Thymus (tissue), 11 donors: Measurements from ENCODE around the gene RGS6. TPM values are rescaled to one million over a fixed set of nuclear protein-coding genes. Genes with fewer than 3 reads are reported as not detected.

ENCODE experiments used
- DNase-seq, 9 donors: peaks; one replicate each; pipeline ENCODE4 v3.0.0-alpha.2; 2013; ENCODE audit warnings: low spot score in 9 of 9, low read depth in 6 of 9, missing footprints in 1 of 9
- H3K27ac ChIP-seq, 2 donors: one replicate each; pipeline ENCODE4 v1.5.1; 2013; ENCODE audit warnings: control low read depth in 1 of 2, low read depth in 1 of 2, low read length in 1 of 2, mild to moderate bottlenecking in 1 of 2, moderate library complexity in 1 of 2
- H3K27me3 ChIP-seq, 2 donors: one replicate each; pipeline ENCODE4 v1.5.1; 2013; ENCODE audit warnings: low read length in 1 of 2; ENCODE audit not compliant: control insufficient read depth in 2 of 2, insufficient read depth in 1 of 2
- H3K36me3 ChIP-seq, 2 donors: one replicate each; pipeline ENCODE4 v1.5.1; 2013; ENCODE audit warnings: low read length in 1 of 2, mild to moderate bottlenecking in 1 of 2, moderate library complexity in 1 of 2; ENCODE audit not compliant: control insufficient read depth in 2 of 2, insufficient read depth in 2 of 2
- H3K4me1 ChIP-seq, 2 donors: one replicate each; pipeline ENCODE4 v1.5.1; 2013; ENCODE audit warnings: low read length in 2 of 2; ENCODE audit not compliant: control insufficient read depth in 2 of 2, insufficient read depth in 2 of 2
- H3K4me3 ChIP-seq, 2 donors: one replicate each; pipeline ENCODE4 v1.5.1; 2013; ENCODE audit warnings: low read length in 2 of 2, control low read depth in 1 of 2, mild to moderate bottlenecking in 1 of 2
- H3K9me3 ChIP-seq, 2 donors: one replicate each; pipeline ENCODE4 v1.5.1; 2013; ENCODE audit warnings: low read length in 1 of 2, mild to moderate bottlenecking in 1 of 2; ENCODE audit not compliant: control insufficient read depth in 2 of 2, insufficient read depth in 1 of 2
- WGBS: extraction: QIAGEN DNeasy Blood & Tissue Kit; methylation state at CpG from one replicate; pipeline ENCODE4 v1.1.7; 2013; 5-methylcytosine and 5-hydroxymethylcytosine counted together
- polyA plus RNA-seq: library from polyadenylated mRNA; stranded (reverse); fragments of 200-250 nt; gene quantifications from one replicate; pipeline ENCODE4 v1.2.3, GENCODE V29; 2013
- total RNA-seq: library from RNA; stranded (reverse); fragments of 120-200 nt; gene quantifications from one replicate; pipeline ENCODE4 v1.2.4, GENCODE V29; 2013
- donor health status: healthy.

Gene RGS6
- total and polyA plus RNA-seq, 2 donors: 0.28 to 0.80 TPM

DNA sequence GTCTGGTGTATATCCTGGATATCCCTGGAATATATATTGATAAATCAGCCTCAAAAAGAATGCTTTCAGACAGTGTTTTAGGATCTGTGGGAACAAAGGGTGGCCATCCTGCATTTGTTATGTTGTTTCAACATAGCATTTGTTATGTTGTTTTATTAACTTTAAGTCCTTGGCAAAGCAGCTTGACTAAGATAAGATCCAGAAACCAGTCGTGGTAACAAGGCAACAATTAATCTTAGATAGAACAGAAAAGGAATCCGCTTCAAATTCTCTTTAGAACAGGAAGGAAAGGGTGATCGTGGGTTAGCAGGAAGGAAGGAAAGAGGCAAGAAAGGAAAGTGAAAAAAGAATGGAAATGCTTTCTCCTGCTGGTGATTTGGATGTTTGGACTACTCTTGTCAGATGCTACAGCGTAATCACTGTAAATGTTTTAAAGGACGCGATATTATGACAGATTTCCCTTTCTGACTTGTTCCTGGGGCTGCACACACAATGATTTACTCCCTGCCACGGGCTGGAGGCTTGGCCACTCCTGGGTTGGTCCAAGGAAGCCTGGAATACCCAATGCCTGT, 518.3 kb downstream of the RGS6 start:
- no peak overlapping the region for H3K4me3 ChIP-seq
- DNase-seq: no peak
- 71% methylated on average over 7 of the region's 7 CpGs for WGBS
- H3K4me1 ChIP-seq: peaks cover 5 to 26% of the 10 kb centered on the region in 2 donors
- no peaks in the 10 kb centered on the region for H3K9me3 ChIP-seq
- no peaks in the 10 kb centered on the region for H3K27me3 ChIP-seq
- H3K36me3 ChIP-seq: no peaks in the 10 kb centered on the region
- peak overlapping the region in 1 of 2 donors; percentile 34 for H3K27ac ChIP-seq

DNA sequence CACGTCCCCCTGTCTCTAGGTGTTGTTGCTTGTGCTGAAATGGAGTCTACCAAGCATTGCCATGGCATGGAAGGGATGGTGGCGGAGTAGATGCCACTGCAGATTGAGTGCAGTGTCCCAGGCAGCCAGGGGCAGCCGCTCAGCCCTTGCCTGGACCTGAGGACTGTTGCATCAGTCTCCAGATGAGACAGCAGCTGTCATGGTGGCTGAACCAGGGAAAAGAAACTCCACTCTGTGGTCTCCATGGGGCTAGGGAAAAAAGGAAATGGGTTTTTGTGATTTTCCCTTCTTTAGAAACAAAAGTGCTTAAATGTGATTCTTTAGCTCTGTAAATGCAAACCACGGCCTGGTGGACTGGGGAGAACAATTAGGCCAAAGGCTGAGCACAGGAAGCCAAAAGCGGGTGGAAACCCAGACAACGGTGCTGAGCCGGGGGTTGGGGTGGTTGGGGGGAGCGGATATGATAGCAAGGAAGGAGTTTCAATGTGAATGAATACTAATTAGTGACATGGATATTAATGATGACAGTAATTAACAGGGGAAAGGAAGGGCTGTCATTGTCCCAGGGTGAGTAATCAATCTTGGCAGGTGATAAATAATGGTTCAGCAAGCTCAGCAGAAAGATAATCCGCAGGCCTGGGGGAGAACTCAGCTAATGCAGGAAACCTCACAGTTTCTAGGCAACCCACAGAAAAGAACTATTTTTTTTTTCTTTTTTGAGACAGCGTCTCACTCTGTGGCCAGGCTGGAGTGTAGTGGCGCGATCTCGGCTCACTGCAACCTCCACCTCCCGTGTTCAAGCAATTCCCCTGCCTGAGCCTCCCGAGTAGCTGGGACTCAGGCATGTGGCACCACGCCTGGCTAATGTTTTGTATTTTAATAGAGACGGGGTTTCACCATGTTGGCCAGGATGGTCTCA, 519.1 kb downstream of the RGS6 start:
- H3K36me3 ChIP-seq: no peaks in the 10 kb centered on the region
- H3K9me3 ChIP-seq: no peaks in the 10 kb centered on the region
- no peaks in the 10 kb centered on the region for H3K27me3 ChIP-seq
- H3K4me3 ChIP-seq: no peak overlapping the region
- DNase-seq: peak in 3 of 9 donors; percentile 15 to 50 (median 21)
- 20% methylated on average over 17 of the region's 17 CpGs for WGBS
- peaks cover 5 to 26% of the 10 kb centered on the region in 2 donors for H3K4me1 ChIP-seq
- H3K27ac ChIP-seq: peak overlapping the region in 1 of 2 donors; percentile 34

DNA sequence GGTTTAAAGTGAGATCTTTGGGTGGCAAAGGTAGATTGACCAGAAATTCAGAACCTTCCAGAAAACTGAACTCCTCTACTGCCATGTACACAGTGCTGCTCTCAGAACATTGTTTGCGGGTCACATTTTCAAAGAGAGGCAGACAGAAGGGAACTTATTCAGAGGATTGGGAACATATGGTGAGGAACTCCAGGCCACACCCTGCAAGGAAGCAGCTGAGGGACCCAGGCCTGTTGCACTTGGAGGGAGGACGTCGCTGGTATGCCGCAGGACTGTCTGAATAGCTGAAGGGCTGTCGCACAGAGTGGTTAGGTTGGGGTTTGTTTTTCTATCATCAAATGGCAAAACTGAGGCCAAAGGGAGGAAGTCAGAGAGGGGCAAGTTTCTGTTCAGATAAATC, 520.5 kb downstream of the RGS6 start:
- Histone ChIP-seq H3K4me3 (no peak overlapping the region), H3K27me3 (no peaks in the 10 kb centered on the region), H3K4me1 (peaks cover 5 to 26% of the 10 kb centered on the region in 2 donors), H3K27ac (no peak overlapping the region), H3K36me3 (no peaks in the 10 kb centered on the region), H3K9me3 (no peaks in the 10 kb centered on the region)
- 96% methylated on average over 5 of the region's 5 CpGs for WGBS
- DNase-seq: no peak

GRCh38 chr14:72454388-72455160, 522.3 kb downstream of the RGS6 start:
- Histone ChIP-seq H3K9me3 (no peaks in the 10 kb centered on the region), H3K4me1 (peaks cover 5 to 26% of the 10 kb centered on the region in 2 donors), H3K36me3 (no peaks in the 10 kb centered on the region), H3K27ac (no peak overlapping the region), H3K27me3 (no peaks in the 10 kb centered on the region), H3K4me3 (no peak overlapping the region)
- DNase-seq: no peak
- WGBS: 96% methylated on average over 3 of the region's 3 CpGs

DNA sequence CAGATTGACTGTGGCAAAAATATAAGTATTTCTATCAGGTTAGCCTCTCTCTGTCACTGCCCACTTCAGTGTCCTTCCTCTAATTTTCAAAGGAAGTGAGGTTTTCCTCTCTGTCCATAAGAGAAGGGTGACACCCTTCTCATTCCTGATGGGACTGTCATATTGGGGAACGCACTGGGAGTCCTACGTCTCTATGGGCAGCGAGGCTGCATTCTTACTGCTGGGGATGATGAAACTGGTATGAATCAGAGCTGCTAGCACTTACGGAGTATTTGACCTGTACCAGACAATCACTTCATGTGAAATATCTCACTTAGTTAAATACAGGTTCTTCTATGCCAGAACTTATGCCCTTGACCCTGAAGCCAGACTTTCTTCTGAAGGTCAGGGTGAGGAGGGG, 525.4 kb downstream of the RGS6 start:
- Histone ChIP-seq H3K4me3 (no peak overlapping the region), H3K36me3 (no peaks in the 10 kb centered on the region), H3K27me3 (no peaks in the 10 kb centered on the region), H3K27ac (no peak overlapping the region), H3K9me3 (no peaks in the 10 kb centered on the region), H3K4me1 (peaks cover 0 to 5% of the 10 kb centered on the region in 2 donors)
- WGBS: 98% methylated on average over 4 of the region's 4 CpGs
- no peak for DNase-seq

DNA sequence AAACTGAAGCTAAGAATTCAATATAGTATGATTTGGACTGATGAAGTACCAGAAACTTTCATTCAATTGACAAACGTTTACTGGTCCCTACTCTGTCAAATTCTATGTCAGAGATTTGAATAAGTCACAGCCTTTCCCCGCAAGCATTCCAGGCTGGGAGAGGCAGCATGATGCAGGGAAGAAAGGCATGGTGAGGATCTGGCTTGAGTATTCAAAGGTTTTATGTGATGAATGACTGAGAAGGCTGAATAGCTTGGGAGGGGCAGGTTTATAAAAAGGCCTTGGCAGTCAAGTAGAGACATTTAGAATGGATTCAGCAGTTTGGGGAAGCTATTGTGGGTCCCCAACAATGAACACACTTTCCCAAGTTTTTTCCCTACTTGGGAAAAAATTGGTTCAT, 529.8 kb downstream of the RGS6 start:
- Histone ChIP-seq H3K4me1 (no peaks in the 10 kb centered on the region), H3K9me3 (no peaks in the 10 kb centered on the region), H3K27ac (no peak overlapping the region), H3K27me3 (no peaks in the 10 kb centered on the region), H3K36me3 (no peaks in the 10 kb centered on the region), H3K4me3 (no peak overlapping the region)
- DNase-seq: no peak
- 95% methylated on average over 2 of the region's 2 CpGs for WGBS

DNA sequence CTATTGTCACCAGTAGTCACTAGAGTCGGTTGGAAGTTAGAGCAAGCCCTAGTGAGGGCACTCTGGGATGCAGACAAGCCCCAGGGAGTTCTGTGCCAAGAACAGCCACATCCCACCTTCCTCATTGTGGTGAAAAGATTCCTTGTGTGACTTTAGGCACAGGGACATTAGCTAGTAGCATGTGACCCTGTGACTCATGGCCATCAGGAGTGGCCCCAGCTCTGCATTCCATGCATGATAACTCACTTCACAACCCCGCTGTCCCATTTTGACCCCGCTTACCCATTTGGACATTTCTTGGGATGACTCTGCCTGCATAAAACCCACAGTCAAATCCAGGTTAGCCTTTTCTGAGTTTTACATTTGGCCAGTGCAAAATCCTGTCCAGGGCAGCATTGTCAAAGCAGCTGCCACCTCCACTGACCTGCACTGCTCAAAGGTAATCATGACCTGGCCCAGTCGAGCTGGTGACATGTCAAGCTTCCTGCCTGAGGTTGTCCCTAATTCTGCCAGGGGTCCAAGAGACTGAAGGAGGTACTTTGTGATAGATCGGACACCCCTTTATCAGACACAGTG, 531.1 kb downstream of the RGS6 start:
- Histone ChIP-seq H3K9me3 (no peaks in the 10 kb centered on the region), H3K4me3 (no peak overlapping the region), H3K4me1 (no peaks in the 10 kb centered on the region), H3K27ac (no peak overlapping the region), H3K27me3 (no peaks in the 10 kb centered on the region), H3K36me3 (no peaks in the 10 kb centered on the region)
- no peak for DNase-seq
- 93% methylated on average over 5 of the region's 5 CpGs for WGBS

DNA sequence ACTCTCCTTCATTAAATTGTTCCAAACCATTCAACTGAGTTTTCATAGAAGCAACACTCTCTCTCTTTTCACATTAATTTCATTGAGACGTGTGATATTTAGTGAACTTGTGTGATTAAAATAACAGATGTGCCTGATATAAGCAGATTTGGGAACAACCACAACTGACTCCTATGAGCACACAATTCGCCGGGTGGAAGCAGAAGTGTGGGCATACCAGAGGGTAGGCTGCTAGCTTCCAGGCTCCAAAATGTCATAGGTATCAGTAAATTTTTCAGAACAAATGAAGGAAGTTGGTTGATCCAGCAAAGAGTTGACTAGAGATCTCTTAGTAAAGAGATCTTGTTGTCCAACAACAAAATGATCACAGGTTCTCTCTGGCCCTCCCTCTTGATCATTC, 532.0 kb downstream of the RGS6 start:
- WGBS: 98% methylated on average over 3 of the region's 3 CpGs

More for the DNA sequence above, 532.0 kb downstream of the RGS6 start:
- DNase-seq: no peak
- Histone ChIP-seq H3K4me3 (no peak overlapping the region), H3K36me3 (no peaks in the 10 kb centered on the region), H3K27me3 (no peaks in the 10 kb centered on the region), H3K9me3 (no peaks in the 10 kb centered on the region), H3K4me1 (no peaks in the 10 kb centered on the region), H3K27ac (no peak overlapping the region)
